Pulmonary artery endothelial cell (primary cell): ENCODE measurements around the gene RIMS3. TPM values are rescaled to one million over a fixed set of nuclear protein-coding genes. Genes with fewer than 3 reads are reported as not detected.

Source experiments
- DNase-seq: peaks from one replicate; pipeline ENCODE4 v3.0.0-alpha.2; 2011; ENCODE audit warnings: low read depth, low spot score
- total RNA-seq: library from RNA; depleted of rRNA; stranded (reverse); fragments of >200 nt; gene quantifications from 2 replicates; pipeline ENCODE4 v1.2.3, GENCODE V29; 2014

Gene RIMS3
- total RNA-seq, 1 donor from 2014 or later: 0.20 TPM

GRCh38 chr1:40691538-40692428 lies 26.3 kb upstream of the RIMS3 start, which contains the start of gene NFYC:
TSS of gene NFYC (plus strand) at chr1:40691704. CDS start at chr1:40738844, 47,140 bp downstream.
- peak; percentile 92 for DNase-seq

- no peak for DNase-seq
These were observed 25.5 kb upstream of the RIMS3 start for GRCh38 chr1:40690771-40691537.

DNA sequence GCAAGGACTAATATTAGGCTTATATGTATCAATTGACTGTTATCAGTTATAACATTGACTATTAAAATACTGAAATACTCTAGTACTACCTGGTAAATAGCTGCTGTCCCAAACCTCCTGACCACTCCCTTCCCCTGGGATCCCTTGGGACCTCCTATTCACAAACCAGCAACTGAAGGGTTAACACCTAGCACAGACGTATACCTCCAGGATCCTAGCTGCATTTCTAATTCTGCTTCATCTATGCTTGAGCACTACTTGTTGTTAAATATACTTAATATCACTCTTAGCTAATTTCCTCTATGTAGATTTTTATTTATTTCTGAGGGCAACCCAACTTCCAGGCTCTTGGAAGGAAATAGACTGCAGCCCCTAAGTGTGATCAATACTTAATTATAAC lies 24.3 kb upstream of the RIMS3 start:
- no peak for DNase-seq

GRCh38 chr1:40687661-40688060 lies 22.2 kb upstream of the RIMS3 start:
- DNase-seq: no peak

- no peak for DNase-seq
These were observed 21.6 kb upstream of the RIMS3 start for GRCh38 chr1:40687059-40687458.

GRCh38 chr1:40684669-40685068 lies 19.2 kb upstream of the RIMS3 start:
- DNase-seq: no peak

DNA sequence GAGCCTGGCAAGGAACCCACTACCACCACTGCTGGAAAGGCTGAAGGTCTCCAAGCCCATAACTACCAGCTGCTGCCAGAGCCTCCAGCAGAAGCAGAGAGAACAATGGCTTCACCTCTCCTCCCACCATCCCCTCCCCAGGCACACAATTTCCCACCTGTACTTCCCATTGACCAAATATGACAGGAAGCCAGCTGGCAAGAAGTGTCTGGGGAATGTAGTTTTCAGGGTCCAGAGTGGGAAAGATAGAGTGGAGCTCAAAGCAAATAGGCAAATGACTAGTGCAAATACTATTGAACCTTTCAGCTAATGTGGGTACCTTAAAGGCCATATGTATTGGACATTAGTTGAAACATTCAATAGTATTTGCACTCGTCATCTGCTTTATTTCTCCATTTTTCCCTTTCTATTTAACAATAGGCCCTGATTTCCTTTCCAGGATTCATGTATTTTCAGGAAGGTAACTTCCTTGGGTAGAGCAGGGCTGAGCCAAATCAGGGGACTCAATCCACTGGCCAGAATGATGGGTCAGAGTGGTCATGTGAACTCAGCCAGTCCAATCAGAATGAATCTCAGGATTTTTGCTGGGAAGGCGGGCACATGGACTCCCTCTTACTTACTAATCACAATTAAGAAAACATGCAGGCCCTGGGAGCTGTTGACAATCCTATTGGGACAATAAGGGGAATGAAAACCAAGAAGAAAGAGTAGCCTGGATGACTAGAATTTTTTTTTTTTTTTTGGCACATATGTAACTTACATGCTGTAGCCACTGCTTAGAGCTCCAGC lies 13.9 kb upstream of the RIMS3 start:
- no peak for DNase-seq

DNA sequence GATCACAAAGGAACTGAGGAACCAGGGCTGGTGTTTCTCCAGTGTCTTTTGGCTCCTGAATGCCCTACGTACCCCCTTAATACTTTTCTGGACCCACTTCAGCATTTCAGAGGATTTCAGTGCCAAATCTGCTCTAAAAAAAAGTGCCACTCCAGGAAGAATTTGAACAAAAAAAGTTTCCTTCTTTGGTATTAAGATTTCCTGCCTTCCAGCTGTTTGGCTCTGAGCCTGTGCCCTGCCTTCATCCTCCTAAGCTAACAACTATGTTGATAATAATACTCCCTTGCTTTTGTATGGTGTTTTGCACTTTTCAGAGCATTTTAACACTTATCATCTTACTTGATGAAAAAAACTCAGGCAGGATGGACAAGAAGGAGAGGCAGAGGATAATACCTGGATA lies 11.0 kb upstream of the RIMS3 start:
- no peak for DNase-seq

DNA sequence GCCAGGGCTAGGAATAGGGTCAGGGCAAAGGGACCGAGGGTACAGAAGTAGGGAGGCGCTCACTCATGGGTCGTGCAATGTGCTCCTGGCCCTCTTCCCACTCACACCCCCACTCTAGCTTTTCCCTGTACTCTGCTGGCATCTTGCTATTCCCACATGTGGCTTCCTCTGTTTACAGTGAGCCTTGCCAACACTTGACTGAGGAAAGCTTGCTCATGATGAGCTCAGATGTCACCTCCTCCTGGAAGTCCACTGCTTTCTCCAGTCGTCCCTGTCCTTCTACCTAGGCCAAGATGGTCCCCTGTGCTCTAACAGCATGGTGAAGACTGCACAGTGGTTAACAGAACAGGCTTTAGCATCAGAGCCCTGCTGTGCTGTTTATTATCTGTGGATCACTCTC lies 8.0 kb upstream of the RIMS3 start:
- no peak for DNase-seq

- DNase-seq: peak; percentile 17
These were observed 3.5 kb upstream of the RIMS3 start for GRCh38 chr1:40668769-40669525.

GRCh38 chr1:40664791-40665190 lies 691 bp downstream of the RIMS3 start:
- no peak for DNase-seq

DNA sequence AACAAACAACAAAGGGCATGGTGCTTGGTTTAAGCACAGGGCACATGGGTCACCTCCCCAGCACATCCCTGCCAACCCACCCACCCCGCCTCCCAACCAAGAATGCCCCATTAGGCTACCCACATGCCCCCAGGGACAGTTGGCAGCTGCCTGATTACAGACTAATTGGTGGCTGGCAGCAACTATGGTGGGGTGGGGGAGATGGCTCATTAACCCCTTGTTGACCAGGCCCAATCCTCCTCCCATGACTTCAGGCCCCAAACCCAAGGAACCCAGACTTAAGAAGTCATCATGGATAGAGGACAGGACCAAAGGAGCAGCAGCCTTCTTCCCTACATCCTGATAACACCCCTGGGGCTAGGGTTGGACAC lies 1.3 kb downstream of the RIMS3 start:
- no peak for DNase-seq

- no peak for DNase-seq
These were observed 1.9 kb downstream of the RIMS3 start for GRCh38 chr1:40663324-40664166.

DNA sequence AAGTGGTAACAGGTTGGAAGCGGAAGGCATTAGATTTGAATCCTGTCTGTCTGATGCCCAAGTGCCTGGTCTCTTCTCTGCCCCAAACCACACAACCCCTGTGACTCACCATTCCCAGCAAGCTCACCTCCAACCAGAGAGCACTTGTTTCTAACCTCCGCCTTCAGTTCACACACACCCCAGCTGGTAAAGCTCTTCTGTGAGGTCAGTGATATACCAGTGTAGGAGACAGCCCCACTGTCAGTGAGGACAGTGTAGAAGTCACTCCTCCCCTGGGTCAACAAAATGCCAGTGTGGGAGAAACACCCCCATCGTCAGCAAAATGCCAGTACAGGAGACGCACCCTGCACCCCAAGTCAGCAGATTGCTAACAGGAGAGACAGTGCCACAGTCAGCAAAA lies 2.6 kb downstream of the RIMS3 start:
- DNase-seq: no peak

GRCh38 chr1:40662151-40662550 lies 3.3 kb downstream of the RIMS3 start:
- no peak for DNase-seq

GRCh38 chr1:40661678-40662077 lies 3.8 kb downstream of the RIMS3 start:
- DNase-seq: no peak

DNA sequence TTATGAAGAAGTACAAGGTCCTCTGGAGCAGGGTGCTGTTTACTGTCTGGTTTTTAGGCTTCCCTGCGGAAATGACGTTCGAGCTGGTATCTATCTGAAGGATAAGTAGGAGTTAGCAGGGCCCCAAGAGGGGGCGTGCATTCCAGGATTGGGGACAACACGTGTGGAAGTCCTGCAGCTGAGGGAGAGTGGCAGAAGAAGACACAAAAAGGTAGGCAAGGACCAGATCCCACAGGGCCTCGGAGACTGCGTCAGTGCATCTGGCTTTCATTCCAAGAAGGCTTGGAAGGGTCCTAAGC lies 5.9 kb downstream of the RIMS3 start:
- no peak for DNase-seq

- DNase-seq: no peak
These were observed 6.5 kb downstream of the RIMS3 start for GRCh38 chr1:40658751-40659648.

DNA sequence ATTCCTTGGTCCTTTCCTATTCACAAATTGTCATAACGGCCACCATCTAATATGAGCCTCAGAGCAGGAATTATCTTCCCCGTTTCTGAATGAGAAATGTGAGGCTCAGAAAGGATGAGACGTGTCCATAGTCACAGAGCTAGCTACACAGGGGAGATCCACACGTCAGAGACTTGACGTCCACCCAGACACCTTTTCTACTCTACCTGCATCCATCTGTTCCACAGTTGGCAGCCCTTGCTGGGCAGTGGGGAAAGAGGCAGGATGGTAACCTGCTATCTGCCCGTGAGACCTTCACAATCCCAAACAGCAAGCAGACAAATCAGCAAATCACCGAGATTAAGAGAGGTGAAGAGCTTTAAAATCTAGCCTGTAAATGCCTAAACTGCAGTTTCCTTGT lies 8.4 kb downstream of the RIMS3 start:
- DNase-seq: no peak
